Measurements from ENCODE around the gene CXCL16.

CXCL16 gene, protein sequence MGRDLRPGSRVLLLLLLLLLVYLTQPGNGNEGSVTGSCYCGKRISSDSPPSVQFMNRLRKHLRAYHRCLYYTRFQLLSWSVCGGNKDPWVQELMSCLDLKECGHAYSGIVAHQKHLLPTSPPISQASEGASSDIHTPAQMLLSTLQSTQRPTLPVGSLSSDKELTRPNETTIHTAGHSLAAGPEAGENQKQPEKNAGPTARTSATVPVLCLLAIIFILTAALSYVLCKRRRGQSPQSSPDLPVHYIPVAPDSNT

DNA sequence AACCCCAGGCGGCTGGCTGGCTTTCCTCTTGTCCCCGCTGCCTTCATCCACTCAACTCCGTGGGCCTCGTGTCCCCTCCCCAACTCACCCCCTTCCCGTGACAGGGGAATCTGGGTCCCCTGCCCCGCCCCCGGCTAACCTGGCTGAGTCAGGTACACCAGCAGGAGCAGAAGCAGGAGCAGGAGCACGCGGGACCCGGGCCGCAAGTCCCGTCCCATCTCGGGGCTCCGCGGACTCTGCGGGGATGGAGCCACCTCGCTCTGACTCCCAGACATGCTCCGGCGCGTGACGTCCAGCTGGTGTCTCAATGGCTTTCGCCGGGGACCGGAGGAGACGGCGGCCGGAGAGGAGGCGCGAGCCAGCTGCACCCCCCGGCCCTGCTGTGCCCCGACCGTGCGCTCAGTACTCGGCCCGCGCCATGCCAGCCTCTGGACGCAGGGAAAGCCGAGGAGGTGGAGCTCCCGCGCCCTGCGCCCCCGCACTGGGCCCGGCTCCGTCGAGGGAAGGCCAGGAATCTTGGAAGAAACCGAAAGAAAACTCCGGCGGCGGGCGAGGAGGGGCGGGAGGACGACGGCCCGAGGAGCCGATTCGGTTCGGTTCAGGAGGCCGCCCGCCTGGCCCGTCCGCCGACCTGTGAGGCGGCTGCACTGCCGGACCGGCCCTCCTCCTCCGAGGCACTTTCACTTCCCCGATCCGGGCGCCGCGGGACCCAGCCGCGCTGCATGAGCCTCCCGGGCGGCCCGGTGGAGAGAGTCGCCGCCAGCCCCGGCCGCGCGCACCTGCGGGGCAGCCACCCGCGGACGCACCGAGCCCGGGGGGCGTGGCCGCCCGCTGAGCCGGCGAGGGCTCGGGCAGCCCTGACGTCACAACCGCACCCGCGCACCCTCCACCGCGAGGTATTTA lies at the start of gene CXCL16, which contains the start of gene ZMYND15:
CXCL16 (minus strand) TSS at position 807 of the 903 bp plus-strand sequence; CDS start at position 218, 589 bp downstream.
ZMYND15 (plus strand) TSS at position 712 of the 903 bp plus-strand sequence. CDS start 716 bp downstream, outside the sequence.
- TF ChIP-seq, protein P1, sequence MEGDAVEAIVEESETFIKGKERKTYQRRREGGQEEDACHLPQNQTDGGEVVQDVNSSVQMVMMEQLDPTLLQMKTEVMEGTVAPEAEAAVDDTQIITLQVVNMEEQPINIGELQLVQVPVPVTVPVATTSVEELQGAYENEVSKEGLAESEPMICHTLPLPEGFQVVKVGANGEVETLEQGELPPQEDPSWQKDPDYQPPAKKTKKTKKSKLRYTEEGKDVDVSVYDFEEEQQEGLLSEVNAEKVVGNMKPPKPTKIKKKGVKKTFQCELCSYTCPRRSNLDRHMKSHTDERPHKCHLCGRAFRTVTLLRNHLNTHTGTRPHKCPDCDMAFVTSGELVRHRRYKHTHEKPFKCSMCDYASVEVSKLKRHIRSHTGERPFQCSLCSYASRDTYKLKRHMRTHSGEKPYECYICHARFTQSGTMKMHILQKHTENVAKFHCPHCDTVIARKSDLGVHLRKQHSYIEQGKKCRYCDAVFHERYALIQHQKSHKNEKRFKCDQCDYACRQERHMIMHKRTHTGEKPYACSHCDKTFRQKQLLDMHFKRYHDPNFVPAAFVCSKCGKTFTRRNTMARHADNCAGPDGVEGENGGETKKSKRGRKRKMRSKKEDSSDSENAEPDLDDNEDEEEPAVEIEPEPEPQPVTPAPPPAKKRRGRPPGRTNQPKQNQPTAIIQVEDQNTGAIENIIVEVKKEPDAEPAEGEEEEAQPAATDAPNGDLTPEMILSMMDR (IDR thresholded peaks at IDR 0.05; ENCODE audit: control insufficient read depth, insufficient read depth, low read depth, low read length, missing control alignments) = no peak
- H3K4me3 ChIP-seq (ENCODE audit: control insufficient read depth, low read depth, low read length) = peak within 1 kb of the TSS; percentile 72
- no peak for DNase-seq (ENCODE audit: low read depth)

DNA sequence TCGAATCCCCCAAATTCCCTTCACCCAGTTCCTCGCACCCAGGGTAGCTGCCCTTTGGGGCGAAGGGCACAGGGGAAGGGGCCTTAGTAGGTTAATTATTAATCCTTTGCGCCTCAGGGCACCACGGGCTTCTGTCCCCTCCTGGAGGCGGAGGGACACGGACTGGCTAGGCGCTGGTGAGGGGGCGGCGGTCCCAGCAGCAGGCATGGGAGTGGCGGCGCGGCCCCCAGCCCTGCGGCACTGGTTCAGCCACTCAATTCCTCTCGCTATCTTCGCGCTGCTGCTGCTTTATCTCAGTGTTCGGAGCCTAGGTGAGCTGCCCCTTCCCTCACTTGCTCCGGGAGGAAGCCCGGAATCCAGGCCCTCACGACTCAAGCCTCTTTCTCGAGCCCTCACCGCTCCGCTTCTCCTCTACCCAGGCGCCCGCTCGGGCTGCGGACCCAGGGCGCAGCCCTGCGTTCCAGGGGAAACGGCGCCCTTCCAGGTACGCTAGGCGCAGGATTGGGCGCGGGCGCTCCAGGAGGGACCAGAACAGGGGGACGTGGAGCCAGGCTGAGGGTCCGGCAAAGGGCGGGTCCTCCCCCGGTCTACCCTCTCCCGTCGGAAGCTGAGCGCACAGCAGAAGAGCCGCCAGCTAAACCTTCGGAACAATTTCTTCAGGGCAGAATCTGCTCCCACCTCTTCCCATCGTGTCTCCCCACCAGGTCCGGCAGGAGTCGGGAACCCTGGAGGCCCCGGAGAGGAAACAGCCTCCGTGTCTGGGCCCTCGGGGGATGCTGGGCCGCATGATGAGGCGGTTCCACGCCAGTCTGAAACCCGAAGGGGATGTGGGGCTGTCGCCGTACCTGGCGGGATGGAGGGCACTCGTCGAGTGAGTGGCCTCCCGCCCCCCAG lies 49.3 kb upstream of the CXCL16 start, which contains the start of gene GLTPD2:
GLTPD2 (plus strand) TSS at position 158 of the 894 bp plus-strand sequence; CDS start at position 206, 48 bp downstream.
- no peak for DNase-seq (ENCODE audit: low read depth)
- TF ChIP-seq, protein P1 (IDR thresholded peaks at IDR 0.05; ENCODE audit: control insufficient read depth, insufficient read depth, low read depth, low read length, missing control alignments) = no peak
- peak within 1 kb of the TSS; percentile 64 for H3K4me3 ChIP-seq (ENCODE audit: control insufficient read depth, low read depth, low read length)

DNA sequence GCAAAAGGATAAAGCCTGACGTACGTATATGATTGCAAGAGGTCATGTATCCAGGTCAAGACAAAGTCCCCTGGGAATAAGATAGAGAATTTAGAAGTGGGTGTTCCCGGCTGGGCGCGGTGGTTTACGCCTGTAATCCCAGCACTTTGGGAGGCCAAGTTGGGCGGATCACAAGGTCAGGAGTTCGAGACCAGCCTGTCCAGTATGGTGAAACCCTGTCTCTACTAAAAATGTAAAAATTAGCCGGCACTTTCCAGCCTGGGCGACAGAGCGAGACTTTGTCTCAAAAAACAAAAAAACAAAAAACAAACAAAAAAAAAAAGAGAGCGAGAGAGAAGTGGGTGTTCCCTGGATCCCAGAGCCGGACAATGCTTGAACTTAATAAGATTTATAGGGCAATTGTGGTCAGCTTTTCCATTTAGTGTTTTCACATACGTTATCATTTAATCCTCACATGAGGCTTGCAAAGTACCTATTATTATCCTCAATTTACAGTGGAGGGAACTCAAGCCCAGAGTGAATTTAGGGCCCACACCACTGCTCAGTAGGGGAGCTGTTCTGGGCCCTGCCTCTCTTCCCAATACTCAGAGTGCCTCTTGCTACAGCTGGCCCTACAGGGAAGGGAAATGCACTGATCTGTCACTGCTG lies 48.6 kb upstream of the CXCL16 start:
- DNase-seq (ENCODE audit: low read depth) = no peak
- TF ChIP-seq, protein P1 (IDR thresholded peaks at IDR 0.05; ENCODE audit: control insufficient read depth, insufficient read depth, low read depth, low read length, missing control alignments) = no peak
- H3K4me3 ChIP-seq (ENCODE audit: control insufficient read depth, low read depth, low read length) = no peak overlapping the region

DNA sequence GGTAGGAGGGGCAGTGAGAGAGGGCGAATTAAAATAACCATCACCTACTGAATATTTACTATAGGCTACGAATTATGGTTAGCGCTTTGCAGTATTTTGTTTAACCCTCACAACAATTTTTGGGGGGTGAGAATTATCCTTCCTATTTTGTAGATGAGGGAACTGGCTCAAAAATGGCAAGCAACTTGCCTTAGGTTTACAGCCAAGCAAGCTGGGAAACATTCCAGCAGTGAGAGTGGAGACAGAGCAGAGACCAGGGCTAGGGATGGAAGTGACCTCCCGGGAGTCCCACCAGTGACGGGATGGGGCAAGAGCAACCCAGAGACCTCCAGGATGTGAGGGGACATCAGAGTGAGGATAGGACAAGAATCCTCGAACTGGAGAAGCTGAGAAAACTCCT lies 46.8 kb upstream of the CXCL16 start:
- H3K4me3 ChIP-seq (ENCODE audit: control insufficient read depth, low read depth, low read length) = no peak overlapping the region
- DNase-seq (ENCODE audit: low read depth) = no peak
- TF ChIP-seq, protein P1 (IDR thresholded peaks at IDR 0.05; ENCODE audit: control insufficient read depth, insufficient read depth, low read depth, low read length, missing control alignments) = no peak

DNA sequence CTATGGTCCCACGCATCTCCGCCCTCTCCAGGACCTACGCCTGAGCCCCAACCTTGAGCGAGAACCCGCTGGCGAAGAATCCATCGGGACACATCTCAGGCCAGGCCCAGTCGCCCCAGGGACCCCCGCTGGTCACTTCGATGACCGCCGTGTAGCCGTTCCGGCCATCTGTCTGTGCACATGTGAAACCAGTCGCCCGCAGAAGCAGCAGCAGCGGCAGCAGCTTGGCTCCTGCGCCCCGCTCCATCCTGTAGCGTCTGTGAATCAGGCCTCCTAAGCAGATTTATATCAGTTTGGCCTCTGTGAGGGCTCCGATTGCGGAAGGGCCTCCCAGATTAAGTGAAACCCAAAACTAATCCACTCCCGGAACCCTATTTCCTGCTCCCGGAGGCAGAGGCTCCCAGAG lies 46.4 kb upstream of the CXCL16 start, which contains the start of gene VMO1:
VMO1 (minus strand) TSS at position 259 of the 406 bp plus-strand sequence; CDS start at position 247, 12 bp downstream.
- H3K4me3 ChIP-seq (ENCODE audit: control insufficient read depth, low read depth, low read length) = no peak within 1 kb of the TSS; the same call in 1 of the 2 replicates
- TF ChIP-seq, protein P1 (IDR thresholded peaks at IDR 0.05; ENCODE audit: control insufficient read depth, insufficient read depth, low read depth, low read length, missing control alignments) = no peak
- no peak for DNase-seq (ENCODE audit: low read depth)

All from AG09309 (cell line).